Right forelimb (tissue), 1 donor: ENCODE measurements around the gene GAS2L2.
A peak's percentile ranks its signal among the peaks of the same experiment; 100 is the strongest.

Experiments used
- DNase-seq: peaks from one replicate; pipeline ENCODE4 v3.0.0-alpha.2; 2018

GAS2L2 gene

DNA sequence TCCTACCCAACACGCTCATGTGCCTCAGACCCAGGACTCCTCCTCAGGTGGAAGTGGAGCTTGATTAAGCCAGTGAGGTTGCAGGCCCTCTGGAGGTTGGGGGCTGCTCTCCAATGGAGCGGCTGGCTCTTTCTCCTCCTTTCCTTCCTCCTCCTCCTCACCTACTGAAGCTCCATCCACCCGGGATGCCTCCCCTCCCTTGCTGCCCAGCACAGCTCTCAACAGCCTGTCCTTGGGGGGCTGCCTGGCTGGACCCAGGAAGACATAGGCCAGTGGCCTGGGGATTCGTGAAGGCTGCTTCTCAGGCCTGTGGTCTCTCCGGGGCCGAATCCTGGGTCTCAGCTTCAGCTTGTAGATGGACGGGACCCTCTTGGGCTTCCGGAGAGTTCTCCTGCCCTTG, 8.2 kb downstream of the GAS2L2 start:
- DNase-seq: no peak

DNA sequence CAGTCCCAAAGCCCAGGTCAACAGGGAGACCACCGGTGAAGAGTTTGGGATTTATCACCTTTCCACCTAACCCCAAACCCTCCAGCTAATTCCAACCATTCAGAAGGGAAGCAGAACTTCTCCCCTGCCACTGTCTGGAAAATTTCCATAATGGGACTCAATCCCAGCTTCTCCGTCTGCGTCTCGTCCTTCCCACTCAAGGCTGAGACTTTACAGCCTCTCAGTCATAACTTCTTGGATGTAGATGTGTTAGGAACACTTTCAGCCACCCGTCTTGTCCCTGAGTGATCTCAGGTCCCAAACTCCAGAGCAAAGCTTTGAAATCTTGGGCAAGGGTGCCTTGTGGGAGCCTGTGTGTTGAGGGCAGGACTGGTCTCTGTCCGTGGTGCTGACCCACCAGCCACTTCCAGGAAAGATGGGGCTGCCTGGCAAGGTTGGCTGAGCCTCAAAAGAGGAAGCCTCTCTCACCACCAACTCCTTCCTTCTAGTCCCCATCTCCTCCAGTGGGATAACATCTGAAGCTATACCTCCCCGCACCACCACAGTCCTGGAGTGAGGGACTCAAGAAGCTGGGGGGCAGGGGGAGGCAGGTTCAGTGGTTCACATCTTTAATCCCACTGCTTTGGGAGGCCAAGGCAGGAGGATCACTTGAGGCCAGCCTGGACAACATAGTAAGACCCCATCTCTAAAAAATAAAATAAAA, 9.3 kb downstream of the GAS2L2 start:
- no peak for DNase-seq

DNA sequence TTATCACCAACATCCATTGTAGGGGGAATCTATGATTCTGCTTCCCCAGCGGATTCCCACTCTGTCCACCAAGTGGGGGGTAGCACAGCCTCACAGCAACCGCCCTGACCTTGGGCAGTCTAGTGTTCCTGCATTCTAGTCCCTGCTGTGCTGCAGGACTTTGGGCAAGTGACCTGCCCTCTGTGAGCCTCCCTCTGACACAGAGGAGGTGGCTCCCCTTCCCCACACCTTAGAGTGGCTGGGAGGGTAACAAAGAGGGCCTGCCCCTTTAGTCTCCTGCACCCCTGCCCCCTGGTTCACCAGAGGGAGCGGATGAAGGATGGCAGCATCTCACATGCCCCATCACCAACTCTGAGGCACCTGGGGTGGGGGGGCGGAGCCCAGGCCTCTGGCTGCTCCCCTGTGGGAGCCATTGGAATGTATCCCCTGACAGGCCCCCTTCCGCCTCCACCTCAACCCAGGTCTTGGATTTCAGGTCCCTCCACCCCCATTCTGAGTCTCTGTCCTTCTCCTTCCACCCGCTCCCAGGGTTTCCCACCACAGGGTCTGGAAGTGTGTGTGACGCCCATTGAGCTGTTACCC, 10.1 kb downstream of the GAS2L2 start:
- DNase-seq: no peak

DNA sequence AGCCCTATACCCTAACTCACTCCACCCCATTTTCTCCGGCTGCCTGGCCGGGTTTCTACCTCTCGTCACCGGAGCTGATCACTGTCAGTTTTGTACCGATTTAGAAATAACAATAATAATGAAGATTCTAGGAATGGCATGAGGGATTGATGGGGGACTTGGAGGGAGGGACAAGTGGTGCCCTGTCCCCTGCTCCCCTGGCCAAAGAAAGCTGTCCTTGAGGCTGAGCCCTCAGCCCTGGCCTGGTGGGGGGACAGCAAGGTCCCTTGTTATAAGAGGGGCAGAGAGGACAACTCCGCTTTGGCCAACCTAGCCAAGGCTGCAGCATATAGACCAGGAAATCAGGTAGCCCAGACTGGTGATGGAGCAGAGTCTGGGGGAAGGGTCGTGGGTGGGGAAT, 10.5 kb downstream of the GAS2L2 start:
- DNase-seq: no peak

DNA sequence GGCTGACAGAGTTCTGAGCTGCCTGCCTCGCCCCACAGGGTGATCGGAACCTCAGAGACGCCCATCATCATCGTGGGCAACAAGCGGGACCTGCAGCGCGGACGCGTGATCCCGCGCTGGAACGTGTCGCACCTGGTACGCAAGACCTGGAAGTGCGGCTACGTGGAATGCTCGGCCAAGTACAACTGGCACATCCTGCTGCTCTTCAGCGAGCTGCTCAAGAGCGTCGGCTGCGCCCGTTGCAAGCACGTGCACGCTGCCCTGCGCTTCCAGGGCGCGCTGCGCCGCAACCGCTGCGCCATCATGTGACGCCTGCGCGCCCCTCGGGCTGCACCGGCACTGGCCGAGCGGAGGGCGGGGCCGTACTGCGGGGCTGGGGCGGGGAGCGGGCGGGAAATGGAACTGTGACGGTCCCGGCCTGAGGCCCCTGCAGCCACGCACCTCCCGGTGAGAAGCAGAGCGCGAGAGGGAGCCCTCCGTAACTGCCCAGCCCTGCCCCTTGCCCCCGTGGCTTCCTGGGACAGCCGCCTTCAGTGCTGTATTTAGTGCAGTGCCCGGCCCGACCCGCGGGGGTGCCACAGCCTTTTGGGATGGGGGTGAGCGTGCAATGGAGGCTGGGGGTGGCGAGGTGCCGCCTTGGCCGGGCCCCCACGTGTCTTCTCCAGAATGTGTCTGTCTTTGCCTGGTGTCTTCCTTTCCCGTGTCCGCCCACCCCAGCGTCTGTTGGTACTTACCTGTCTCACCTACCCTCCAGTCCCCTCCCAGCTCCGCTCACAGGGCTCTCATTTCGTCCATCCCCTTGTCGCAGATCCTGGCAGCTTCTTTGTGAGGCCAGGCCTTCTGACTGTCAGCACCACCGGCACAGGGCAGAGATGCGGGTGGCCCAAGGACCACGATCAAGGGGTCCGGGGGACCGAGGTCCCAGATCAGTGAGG, 11.8 kb downstream of the GAS2L2 start:
- peak; percentile 33 for DNase-seq

DNA sequence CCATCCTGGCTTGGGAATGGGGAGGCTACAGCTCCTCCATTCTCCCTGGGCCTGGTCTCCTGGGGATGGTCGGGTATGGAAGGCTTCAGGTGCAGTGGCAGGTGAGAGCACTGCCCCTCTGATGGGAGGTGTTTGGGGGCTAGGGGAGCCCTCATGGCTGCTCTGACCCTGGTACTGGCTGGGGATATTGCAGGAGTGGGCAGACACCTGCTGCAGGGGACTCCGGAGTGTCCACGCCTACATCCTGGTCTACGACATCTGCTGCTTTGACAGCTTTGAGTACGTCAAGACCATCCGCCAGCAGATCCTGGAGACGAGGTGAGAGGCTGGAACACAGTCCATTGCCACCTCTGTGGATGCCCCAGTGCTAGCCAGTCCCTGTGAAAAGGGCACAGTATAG, 12.8 kb downstream of the GAS2L2 start:
- peak; percentile 18 for DNase-seq

DNA sequence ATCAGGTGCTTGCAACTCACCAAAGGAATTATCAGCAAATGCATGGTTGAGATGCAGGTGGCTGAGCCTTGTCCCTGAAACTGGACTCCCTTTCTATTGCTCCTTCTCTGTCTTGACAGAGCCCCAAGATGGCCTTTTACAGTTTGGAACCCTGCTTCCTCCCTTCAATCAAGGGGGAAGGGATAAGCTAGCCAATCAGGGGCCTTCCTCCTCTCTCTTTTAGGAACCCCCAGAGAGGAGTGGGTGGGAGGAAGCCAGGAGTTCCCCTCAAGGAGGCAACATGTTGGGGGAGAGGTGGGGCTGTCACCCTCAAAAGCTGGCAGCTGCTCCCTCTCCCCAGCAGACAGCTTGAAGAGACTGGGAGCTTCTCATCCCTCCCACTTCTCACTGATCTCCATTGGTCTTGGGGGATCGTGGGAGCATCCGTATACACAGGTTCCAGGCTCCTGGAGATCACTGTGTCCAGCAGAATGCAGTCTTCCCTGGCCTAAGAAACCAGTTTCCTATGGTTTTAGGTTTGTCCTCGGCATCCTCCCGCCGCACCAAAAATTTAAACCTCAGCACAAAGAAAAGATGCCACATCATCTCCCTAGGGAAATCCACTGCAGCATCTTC, 14.4 kb downstream of the GAS2L2 start:
- DNase-seq: no peak

DNA sequence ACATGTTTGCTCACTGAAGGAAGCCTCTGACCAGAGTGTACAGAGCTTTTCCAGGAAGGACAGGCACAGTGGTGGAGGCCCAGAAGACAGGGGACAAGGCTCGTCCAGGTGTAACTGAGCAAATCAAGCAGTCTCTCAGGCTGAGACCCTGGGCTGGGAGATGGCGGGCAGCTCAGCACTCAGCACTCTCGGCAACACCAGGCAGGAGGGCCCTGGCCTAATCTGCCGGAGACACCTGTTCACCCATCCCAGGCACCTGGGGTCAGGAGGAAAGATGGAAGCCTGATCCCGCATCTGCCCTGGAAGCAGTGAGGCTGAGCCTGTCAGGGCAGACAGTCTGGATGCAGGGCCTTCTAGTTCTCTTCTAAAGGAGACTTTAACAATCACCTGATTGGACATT, 16.8 kb downstream of the GAS2L2 start:
- DNase-seq: no peak

DNA sequence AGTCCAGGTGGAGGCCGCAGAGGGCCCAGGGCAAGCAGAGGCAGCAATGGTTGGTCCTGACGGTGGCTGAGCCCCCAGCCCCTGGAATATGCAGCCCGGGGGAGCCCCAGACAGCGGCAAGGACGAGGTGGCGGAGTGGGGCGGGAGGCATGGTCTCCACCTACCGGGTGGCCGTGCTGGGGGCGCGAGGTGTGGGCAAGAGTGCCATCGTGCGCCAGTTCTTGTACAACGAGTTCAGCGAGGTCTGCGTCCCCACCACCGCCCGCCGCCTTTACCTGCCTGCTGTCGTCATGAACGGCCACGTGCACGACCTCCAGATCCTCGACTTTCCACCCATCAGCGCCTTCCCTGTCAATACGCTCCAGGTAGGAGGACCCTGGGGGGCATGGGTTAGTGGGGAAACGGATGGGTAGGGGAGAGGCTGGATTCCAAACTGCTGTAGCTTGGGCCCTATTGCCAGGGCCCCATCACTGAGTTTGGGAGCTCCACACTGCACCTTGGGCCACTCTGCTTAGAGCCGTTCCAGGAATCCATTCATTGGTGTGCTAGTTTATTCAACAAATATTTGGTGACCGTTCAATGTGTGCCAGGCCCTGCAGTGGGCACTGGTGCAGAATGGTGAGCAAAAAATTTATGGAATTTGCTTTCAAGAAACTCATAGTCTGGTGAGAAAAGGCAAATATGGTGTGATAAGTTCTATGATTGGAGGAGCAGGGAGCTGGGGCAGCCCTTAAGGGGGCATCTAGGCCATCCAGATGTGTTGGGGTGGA, 17.8 kb downstream of the GAS2L2 start:
- DNase-seq: no peak

DNA sequence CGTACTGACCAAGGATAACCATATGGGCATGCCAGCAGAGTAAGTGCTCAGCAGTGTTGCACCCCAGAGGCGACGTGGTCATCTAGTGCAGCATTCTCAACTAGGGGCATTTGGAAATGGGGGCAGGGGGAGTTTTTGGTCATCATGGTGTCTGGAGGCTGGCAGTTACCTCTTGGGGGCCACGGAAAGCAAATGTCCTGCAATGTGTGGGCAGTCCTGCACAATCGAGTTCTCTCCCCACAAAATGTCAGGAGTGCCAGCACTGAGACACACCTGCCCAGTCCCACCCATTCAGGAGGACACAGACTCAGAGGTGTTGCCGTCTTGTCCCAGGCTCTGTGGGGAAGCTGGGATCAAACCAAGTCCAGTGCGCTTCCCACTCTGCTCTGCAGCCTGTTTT, 18.6 kb downstream of the GAS2L2 start:
- DNase-seq: no peak

DNA sequence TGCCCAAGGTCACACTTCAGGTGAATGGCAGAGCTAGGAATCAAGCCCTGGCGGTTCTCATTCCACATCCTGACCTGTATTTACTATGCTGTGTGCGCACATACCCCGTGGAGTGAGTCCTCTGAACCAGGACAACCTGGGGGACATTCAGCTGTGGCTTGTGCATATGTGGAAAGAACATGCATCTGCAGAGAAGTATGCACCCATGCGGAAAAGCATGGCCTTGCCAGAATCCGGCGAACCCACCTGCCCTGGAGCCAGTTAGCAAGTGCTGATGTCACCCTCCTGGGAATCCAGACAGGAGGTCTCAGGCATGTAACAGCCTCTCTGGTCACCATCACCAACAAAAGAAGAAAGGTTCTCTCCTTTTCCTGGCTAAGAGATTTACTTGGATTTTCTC, 19.7 kb downstream of the GAS2L2 start:
- DNase-seq: no peak

DNA sequence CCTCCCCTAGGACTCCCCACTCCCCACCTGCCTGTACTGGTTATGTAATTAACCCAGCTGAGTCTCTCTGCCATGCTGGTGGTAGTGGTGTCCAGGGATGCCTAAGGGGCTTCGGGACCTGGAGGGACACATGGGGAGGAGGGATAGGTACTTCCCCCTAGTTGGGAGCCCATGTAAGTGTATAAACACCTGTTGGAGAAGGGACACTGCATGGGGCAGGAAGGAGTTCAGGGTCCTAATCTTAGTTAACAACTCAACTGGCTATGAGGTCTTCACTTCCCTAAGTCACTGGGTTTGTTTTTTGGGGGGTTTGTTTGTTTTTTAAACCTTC, 20.3 kb downstream of the GAS2L2 start:
- DNase-seq: no peak

DNA sequence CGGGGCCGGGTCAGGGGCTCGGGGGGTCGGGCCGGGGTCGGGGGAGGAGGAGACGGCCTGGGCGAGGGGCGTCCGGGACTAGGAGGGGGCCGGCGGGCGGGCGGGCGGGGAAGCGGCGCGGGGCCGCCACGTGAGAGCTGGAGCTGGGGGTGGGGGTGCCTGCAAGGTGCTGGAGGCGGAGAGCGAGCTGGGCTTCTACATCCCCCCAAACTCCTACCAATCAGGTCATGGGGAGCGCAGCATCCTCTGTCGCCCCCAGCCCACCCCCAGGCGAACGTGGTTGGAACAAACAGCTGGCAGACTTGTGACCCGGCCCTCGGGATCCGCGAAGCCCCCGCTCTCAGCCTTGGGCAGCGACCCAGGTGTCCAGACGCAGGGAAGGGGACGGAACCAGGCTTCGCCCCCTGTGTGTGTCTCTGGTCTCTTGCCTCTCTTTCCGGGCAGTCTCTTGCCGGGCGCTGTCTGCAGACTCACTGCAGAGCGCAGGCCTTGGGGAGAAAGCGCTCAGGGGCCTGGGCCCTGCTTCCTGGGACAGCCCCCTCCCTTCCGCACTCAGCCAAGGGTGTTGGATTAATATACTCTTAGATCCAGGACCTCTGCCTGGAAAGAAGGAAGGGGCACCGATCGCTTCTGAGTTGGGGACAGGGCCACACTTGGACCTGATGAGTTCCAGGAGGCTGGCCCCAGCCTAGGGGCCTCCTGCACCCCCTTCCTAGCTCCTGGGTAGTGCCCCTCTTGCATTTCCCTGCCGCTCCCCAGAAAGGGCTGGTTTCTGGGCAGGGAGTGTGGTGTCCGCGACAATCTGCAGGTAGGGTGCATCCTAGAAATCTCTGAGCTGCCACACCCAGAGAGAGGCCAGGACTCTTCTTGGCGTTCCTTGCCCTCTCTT, 20.9 kb downstream of the GAS2L2 start:
- DNase-seq: no peak

DNA sequence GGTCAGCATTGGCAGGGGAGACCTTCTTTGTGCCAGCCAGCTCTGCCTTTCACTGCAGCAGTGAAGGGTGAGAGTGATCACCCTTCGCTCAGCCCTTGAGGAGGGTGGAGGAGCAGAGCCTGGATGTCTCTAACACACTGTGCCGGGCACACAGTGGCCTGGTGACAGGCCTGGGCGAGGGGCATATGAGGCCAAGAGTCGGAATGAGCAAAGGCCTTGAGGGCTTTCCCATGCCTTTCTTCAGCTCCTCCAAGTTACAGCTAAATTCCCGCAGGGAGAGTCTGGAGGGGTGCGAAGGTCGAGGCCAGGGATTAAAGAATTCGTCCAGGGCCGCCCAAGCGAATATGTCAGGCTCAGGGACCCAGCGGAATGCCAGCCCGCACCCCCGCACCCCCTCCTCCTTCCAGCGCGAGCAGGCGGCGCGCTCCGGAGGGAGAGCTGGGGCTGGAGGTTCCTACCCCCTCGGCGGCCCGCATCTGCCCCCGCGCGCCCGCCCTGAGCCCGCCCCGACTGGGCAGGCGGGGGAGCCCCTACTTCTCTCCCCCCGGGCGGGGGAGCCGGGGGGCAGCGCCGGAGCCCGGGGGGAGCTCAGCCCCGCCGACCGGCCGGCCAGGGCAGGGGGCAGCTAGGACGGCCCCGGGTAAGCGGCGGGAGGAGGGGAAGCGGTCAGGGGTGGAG, 21.7 kb downstream of the GAS2L2 start, which contains the start of gene RASL10B:
Gene RASL10B, plus strand, starts transcription at position 401 of the 678 bp plus-strand sequence. CDS start 3,546 bp downstream, outside the sequence.
- peak; percentile 71 for DNase-seq

DNA sequence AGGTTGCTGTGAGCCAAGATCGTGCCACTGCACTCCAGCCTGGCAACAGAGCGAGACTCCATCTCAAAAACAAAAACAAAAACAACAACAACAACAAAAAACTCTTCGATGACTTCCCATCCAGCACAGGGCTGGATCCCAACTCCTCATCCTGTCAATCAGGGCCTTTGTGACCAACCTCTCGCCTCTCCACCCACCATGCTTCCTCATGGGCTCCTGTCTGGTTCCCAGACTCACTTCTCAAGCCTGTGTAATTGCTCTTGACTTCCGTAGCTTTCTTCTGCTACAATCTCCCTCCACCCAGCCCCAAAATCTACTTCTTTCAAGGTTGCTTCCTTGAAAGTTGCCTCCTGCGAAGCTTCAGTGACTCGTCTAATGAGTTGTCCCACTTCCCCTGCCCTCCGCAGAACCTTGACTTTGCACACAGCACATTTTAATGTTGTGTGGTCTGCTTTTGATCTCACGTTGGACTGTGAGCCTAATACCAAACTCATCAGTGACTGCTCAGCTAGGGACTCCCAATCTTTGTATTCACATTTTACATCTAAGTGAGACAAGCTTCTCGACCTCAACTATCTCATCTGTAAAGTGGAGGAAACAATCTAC, 22.5 kb downstream of the GAS2L2 start:
- DNase-seq: no peak

DNA sequence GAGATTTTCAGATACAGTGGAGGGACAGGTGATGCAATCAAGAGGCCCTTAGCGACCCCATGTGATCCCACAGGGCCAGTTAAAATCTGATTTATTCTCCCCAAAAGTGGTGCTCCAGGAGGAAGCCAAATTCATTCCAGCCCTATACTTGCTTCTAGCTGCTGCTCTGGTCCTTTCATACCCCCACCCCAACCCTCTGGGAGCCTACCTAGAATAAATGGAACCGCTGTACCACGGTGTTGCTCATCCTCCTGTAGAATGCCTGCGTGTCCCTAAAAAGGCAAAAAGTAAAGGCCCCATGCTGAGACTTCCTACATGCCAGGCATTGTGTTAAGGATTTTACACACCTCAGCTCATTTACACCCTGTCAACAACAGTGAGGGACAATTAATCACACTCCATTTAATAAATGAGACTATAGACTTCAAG, 23.6 kb downstream of the GAS2L2 start:
- no peak for DNase-seq

DNA sequence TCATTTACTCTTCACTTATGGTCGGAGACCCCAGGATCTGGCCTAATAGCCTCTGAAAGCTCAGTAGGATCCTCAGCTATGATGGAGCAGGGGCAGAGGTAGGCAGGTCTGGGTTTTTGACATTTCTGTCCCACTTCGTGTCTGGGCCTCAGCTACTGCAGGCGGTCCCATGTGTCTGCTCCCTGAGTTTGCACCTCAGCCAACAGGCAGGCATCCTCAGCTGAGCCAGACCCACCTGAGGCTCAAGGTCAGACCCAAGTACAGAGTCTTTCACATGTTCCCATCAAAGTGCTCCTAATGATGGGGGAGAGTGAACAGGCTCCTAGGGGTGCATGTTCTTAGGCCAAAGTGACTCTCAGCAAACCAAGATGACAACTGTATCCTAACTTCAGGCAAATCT, 24.5 kb downstream of the GAS2L2 start:
- no peak for DNase-seq

DNA sequence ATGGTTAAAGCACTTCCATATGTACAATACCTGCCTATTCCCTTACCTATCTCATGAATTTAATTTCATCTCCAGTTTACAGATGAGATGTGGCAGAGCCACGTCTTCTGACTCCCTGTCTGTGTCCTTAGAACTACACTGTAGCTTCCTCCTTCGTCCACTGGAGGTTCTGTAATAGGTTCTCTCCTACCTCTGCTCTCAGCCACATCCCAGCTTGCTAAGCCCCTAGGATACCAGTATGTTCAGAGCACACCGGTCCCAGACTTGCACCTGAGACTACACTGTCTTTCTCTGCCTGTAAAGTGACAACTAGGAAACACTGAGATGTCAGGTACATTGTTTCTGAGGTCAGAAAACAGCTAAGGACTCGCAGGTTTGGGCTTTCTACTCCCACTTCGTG, 25.4 kb downstream of the GAS2L2 start:
- DNase-seq: no peak

DNA sequence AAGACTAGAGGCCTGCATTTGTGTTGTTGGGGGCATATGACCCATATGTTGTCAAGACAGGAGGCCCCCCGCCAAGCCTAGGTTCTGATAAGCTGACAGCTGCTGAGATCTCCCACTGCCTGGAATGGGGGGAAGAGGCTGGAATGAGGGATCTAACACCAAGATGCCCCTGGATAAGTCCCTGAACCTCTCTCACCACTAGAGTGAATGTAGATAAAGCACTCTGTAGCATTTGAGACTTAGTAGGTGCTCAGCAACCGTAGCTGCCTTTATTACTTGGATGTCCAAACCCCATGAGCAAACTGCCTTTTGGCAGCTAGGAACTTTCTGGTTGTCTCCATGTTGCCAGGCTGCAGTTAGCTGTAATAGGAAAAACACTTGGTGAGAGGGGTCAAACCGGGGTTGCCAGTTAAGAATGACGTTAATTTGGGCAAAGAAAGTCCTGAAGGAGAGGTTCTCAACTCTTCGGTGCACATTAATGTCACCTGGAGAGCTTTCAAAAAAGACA, 26.0 kb downstream of the GAS2L2 start:
- DNase-seq: no peak
